ENCODE results near the gene BANF2.
"Not testable (repeated sequence)": the region's sequence is repeated elsewhere in the genome, so short reads cannot be mapped to it uniquely, and the experiment has no call there.

Gene BANF2

GRCh38 chr20:17765584-17765983, 65.8 kb downstream of the BANF2 start:
- TF ChIP-seq POLR2A (IDR thresholded peaks at IDR 0.05; ENCODE audit: extremely low read depth, insufficient read length) (no peak), CTCF (IDR thresholded peaks at IDR 0.05; ENCODE audit: low read depth, low read length) (no peak), MAX (IDR thresholded peaks at IDR 0.05; ENCODE audit: low read depth, low read length) (no peak), MYC (IDR thresholded peaks at IDR 0.05; ENCODE audit: low read depth, low read length) (no peak)
- DNase-seq (ENCODE audit: low read depth), result no peak
- no peak overlapping the region for H3K4me3 ChIP-seq (ENCODE audit: low read depth, low read length)

GRCh38 chr20:17766226-17766625, 66.5 kb downstream of the BANF2 start:
- TF ChIP-seq MAX (IDR thresholded peaks at IDR 0.05; ENCODE audit: low read depth, low read length), result no peak
- TF ChIP-seq MYC (IDR thresholded peaks at IDR 0.05; ENCODE audit: low read depth, low read length), result no peak
- no peak for TF ChIP-seq CTCF (IDR thresholded peaks at IDR 0.05; ENCODE audit: low read depth, low read length)
- TF ChIP-seq POLR2A (IDR thresholded peaks at IDR 0.05; ENCODE audit: extremely low read depth, insufficient read length), result no peak
- DNase-seq (ENCODE audit: low read depth), result no peak
- H3K4me3 ChIP-seq (ENCODE audit: low read depth, low read length), result no peak overlapping the region

- TF ChIP-seq MYC (IDR thresholded peaks at IDR 0.05; ENCODE audit: low read depth, low read length), result no peak
- no peak for TF ChIP-seq CTCF (IDR thresholded peaks at IDR 0.05; ENCODE audit: low read depth, low read length)
- TF ChIP-seq MAX (IDR thresholded peaks at IDR 0.05; ENCODE audit: low read depth, low read length), result no peak
- no peak for TF ChIP-seq POLR2A (IDR thresholded peaks at IDR 0.05; ENCODE audit: extremely low read depth, insufficient read length)
- no peak for DNase-seq (ENCODE audit: low read depth)
- H3K4me3 ChIP-seq (ENCODE audit: low read depth, low read length), result no peak overlapping the region
These were observed 67.9 kb downstream of the BANF2 start for GRCh38 chr20:17767624-17768023.

GRCh38 chr20:17768271-17768670, 68.5 kb downstream of the BANF2 start:
- no peak for DNase-seq (ENCODE audit: low read depth)
- TF ChIP-seq CTCF (IDR thresholded peaks at IDR 0.05; ENCODE audit: low read depth, low read length), result no peak
- no peak for TF ChIP-seq MAX (IDR thresholded peaks at IDR 0.05; ENCODE audit: low read depth, low read length)
- TF ChIP-seq MYC (IDR thresholded peaks at IDR 0.05; ENCODE audit: low read depth, low read length), result no peak
- TF ChIP-seq POLR2A (IDR thresholded peaks at IDR 0.05; ENCODE audit: extremely low read depth, insufficient read length), result no peak
- no peak overlapping the region for H3K4me3 ChIP-seq (ENCODE audit: low read depth, low read length)

- not testable (repeated sequence) for H3K4me3 ChIP-seq (ENCODE audit: low read depth, low read length); DNase-seq (ENCODE audit: low read depth)
These were observed 70.0 kb downstream of the BANF2 start for GRCh38 chr20:17769716-17770115.

- no peak overlapping the region for H3K4me3 ChIP-seq (ENCODE audit: low read depth, low read length)
- no peak for TF ChIP-seq POLR2A (IDR thresholded peaks at IDR 0.05; ENCODE audit: extremely low read depth, insufficient read length)
- no peak for TF ChIP-seq MAX (IDR thresholded peaks at IDR 0.05; ENCODE audit: low read depth, low read length)
- no peak for TF ChIP-seq CTCF (IDR thresholded peaks at IDR 0.05; ENCODE audit: low read depth, low read length)
- no peak for TF ChIP-seq MYC (IDR thresholded peaks at IDR 0.05; ENCODE audit: low read depth, low read length)
- DNase-seq (ENCODE audit: low read depth), result no peak
These were observed 71.6 kb downstream of the BANF2 start for GRCh38 chr20:17771206-17772004.
